ENCODE results near the gene CLEC20A. TPM values are rescaled to one million over a fixed set of nuclear protein-coding genes. Genes with fewer than 3 reads are reported as not detected.

The CLEC20A gene
- total RNA-seq, 1 donor from 2014 or later, result not detected

DNA sequence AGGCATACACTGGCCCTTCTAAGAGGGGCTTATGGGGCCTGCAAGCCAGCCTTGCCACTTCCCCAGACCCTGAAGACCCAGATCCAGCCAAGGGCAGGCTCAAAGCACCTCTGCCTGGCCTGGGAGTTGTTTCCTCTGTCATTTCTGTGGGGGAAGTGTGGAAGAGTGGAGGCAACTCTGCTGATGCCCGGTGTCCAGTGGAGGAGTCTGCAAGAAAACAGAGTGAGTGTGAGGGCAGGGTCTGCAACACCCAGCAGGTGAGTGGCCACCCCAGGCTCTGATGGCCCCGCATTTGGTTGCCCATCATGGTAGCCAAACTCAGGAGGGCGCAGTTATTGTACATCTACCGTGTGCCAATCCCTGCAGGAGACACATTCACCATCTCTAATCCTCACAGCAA lies 8.4 kb downstream of the CLEC20A start:
- no peak overlapping the region for H3K27ac Mint-ChIP-seq (ENCODE audit: unreplicated experiment)
- no peaks in the 10 kb centered on the region for H3K27me3 Mint-ChIP-seq (ENCODE audit: low read depth)
- no peak for DNase-seq (ENCODE audit: low read depth, low spot score)
- H3K4me3 Mint-ChIP-seq, result no peak overlapping the region
- no peaks in the 10 kb centered on the region for H3K36me3 Mint-ChIP-seq (ENCODE audit: low read depth)
- no peaks in the 10 kb centered on the region for H3K9me3 Mint-ChIP-seq
- TF ChIP-seq CTCF (conservative IDR thresholded peaks at IDR 0.05), result no peak
- H3K4me1 Mint-ChIP-seq, result peaks cover 5% of the 10 kb centered on the region

- no peak for TF ChIP-seq CTCF (conservative IDR thresholded peaks at IDR 0.05)
- H3K27ac Mint-ChIP-seq (ENCODE audit: unreplicated experiment), result no peak overlapping the region
- H3K4me1 Mint-ChIP-seq, result peaks cover 5% of the 10 kb centered on the region
- H3K27me3 Mint-ChIP-seq (ENCODE audit: low read depth), result no peaks in the 10 kb centered on the region
- H3K36me3 Mint-ChIP-seq (ENCODE audit: low read depth), result no peaks in the 10 kb centered on the region
- H3K4me3 Mint-ChIP-seq, result no peak overlapping the region
- H3K9me3 Mint-ChIP-seq, result no peaks in the 10 kb centered on the region
- DNase-seq (ENCODE audit: low read depth, low spot score), result no peak
These were observed 9.6 kb downstream of the CLEC20A start for GRCh38 chr1:178487070-178487615.

GRCh38 chr1:178486100-178487069 lies 10.4 kb downstream of the CLEC20A start:
- no peak overlapping the region for H3K27ac Mint-ChIP-seq (ENCODE audit: unreplicated experiment)
- TF ChIP-seq CTCF (conservative IDR thresholded peaks at IDR 0.05), result no peak
- no peaks in the 10 kb centered on the region for H3K36me3 Mint-ChIP-seq (ENCODE audit: low read depth)
- peaks cover 5% of the 10 kb centered on the region for H3K4me1 Mint-ChIP-seq
- no peaks in the 10 kb centered on the region for H3K27me3 Mint-ChIP-seq (ENCODE audit: low read depth)
- H3K4me3 Mint-ChIP-seq, result no peak overlapping the region
- no peaks in the 10 kb centered on the region for H3K9me3 Mint-ChIP-seq
- no peak for DNase-seq (ENCODE audit: low read depth, low spot score)

DNA sequence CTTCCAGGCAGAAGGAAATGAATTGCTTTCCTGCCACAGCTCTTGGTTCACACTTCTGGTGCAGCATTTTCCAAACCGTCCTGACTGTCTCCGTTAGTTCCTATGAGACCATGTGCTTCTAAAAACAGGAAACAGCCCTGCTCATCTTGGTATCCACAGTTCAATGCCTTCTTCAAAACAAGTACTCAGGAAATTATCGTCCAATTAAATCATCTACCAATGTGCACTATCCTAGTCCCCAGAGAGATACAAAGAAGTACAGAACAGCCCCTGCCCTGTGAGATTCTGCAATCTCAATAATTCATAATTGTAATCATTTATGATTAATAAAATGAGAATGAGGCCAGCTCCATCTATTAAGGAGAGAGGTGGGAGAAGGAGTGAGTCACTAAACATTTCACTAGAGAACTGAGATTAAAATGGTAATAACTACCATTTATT lies 11.2 kb downstream of the CLEC20A start:
- Mint-ChIP-seq H3K9me3 (no peaks in the 10 kb centered on the region), H3K4me3 (no peak overlapping the region), H3K27ac (ENCODE audit: unreplicated experiment) (no peak overlapping the region), H3K36me3 (ENCODE audit: low read depth) (peaks cover 3% of the 10 kb centered on the region), H3K27me3 (ENCODE audit: low read depth) (no peaks in the 10 kb centered on the region), H3K4me1 (peaks cover 5% of the 10 kb centered on the region)
- TF ChIP-seq CTCF (conservative IDR thresholded peaks at IDR 0.05), result no peak
- DNase-seq (ENCODE audit: low read depth, low spot score), result no peak

GRCh38 chr1:178484698-178485225 lies 12.0 kb downstream of the CLEC20A start:
- Mint-ChIP-seq H3K4me3 (no peak overlapping the region), H3K27ac (ENCODE audit: unreplicated experiment) (no peak overlapping the region), H3K4me1 (peaks cover 5% of the 10 kb centered on the region), H3K36me3 (ENCODE audit: low read depth) (peaks cover 5% of the 10 kb centered on the region), H3K27me3 (ENCODE audit: low read depth) (no peaks in the 10 kb centered on the region), H3K9me3 (no peaks in the 10 kb centered on the region)
- no peak for TF ChIP-seq CTCF (conservative IDR thresholded peaks at IDR 0.05)
- DNase-seq (ENCODE audit: low read depth, low spot score), result no peak
